Right ventricle myocardium inferior (tissue), 1 donor: ENCODE measurements around the gene RAB40C. TPM values are rescaled to one million over a fixed set of nuclear protein-coding genes. Genes with fewer than 3 reads are reported as not detected.
"Not testable (repeated sequence)": the region's sequence is repeated elsewhere in the genome, so short reads cannot be mapped to it uniquely, and the experiment has no call there.

Source experiments
- ATAC-seq: fragments of 200-7000 bp; cut with Tn5 transposase; one replicate; pipeline ENCODE4 v1.9.1; 2020; ENCODE audit warnings: mild to moderate bottlenecking, moderate library complexity
- DNase-seq: peaks from one replicate; pipeline ENCODE4 v3.0.0; 2021; ENCODE audit errors: missing footprints
- intact Hi-C: fragments of 100-400 bp; cut with DNase I; formaldehyde crosslinking; loops from one replicate; pipeline ENCODE4 v1.11.0; 2022
- total RNA-seq: library from RNA; stranded (reverse); fragmentation: NEBNext Ultra II Directional; extraction: Animal tissue kit (Norgen Biotek cat#: 25700); gene quantifications from one replicate; pipeline ENCODE4 v1.2.1, GENCODE V29; 2021
- donor health status: DM: no; HTN: yes; CAD: no; lungs with severe emphysema.

The RAB40C gene
- total RNA-seq, 1 donor from 2014 or later = 8.8 TPM

DNA sequence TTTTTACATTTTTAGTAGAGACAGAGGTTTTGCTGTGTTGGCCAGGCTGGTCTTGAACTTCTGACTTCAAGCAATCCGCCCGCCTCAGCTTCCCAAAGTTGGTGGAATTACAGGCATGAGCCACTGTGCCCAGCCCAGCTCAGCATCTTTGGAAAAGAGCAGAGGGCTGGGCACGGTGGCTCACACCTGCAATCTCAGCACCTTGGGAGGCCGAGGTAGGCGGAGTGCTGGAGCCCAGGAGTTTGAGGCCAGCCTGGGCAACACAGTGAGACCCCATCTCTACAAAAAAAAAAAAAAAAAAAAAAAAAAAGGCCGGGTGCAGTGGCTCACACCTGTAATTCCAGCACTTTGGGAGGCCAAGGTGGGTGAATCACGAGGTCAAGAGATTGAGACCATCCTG, 7.8 kb downstream of the RAB40C start:
- ATAC-seq, intact Hi-C loops, DNase-seq: not testable (repeated sequence)

DNA sequence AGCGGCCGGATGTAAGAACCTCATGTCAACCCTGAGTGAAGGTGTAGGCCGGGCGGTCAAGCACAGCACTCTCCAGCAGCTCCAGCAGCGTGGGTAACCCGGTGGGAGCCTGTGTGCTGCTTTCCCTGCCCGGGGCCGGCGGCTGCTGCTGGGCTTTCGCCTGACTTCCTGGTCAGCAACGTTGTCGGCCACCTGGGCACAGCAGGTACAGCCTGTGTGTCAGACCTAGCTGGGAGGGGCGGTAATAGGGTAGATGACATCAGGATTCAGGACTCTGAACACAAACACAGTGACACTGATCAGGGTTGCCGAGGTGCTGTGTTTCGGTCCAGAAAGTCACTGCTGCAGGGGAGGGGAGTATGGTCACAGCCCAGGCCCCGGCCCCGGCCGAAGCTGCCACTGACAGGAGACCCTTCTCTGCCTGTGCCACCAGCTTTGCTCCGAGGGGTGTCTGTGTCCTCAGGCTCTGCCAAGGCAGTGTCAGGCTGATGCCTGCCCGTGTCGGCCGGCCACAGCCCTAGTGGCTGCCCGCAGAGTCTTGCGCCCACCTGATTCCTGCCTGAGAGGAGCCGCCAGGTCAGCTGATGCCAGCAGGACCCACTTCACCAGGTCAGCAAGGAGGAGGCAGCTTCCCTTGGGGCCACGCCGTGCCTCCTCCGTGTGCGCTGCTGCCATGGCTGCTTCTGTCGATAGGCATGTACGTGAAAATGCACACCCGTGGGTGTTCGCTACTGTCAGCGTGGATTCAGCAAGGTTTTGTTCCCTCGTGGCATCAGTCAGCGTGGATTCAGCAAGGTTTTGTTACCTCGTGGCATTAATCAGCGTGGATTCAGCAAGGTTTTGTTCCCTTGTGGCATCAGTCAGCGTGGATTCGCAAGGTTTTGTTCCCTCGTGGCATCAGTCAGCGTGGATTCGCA, 9.2 kb downstream of the RAB40C start:
- intact Hi-C loops = no loop called here
- ATAC-seq = no peak
- no peak for DNase-seq

DNA sequence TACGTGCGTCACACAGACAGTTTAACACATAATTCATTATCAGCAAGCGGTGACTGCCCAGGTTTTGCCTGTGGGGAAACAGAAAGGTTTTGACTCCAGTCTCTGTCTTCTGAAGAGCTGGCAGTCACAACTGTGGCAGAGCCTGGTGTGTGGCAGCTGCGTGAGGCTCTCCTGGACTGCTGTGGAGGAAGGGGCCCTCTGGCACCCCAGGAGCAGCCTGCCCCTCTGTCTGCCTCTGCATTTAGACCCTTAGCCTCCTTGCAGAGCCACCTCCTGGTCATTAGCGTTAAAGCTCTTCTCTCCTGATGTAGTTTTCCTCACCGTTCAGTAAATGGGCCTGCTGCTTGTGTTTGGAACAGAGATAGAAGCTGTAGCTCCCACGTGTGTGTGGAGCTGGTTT, 10.9 kb downstream of the RAB40C start:
- peak; percentile 18 for DNase-seq

DNA sequence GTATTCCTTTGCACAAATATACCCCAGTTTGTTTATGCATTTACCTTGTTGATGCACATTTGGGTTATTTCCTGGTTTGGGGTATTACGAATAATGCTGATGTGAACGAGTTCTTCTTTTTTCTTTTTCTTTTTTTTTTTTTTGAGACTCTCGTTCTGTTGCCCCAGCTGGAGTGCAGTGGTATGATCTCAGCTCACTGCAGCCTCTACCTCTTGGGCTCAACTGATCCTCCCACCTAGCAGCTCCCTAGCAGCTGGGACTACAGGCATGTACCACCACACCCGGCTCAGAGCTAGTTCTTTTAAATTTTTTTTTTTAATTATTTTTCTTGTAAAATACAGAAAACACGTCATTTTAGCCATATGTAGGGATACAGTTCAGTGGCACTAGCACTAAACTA, 14.1 kb downstream of the RAB40C start:
- no peak for ATAC-seq
- DNase-seq = no peak
- intact Hi-C loops = no loop called here

More for the DNA sequence above, 10.9 kb downstream of the RAB40C start:
- no peak for ATAC-seq
- intact Hi-C loops = no loop called here

DNA sequence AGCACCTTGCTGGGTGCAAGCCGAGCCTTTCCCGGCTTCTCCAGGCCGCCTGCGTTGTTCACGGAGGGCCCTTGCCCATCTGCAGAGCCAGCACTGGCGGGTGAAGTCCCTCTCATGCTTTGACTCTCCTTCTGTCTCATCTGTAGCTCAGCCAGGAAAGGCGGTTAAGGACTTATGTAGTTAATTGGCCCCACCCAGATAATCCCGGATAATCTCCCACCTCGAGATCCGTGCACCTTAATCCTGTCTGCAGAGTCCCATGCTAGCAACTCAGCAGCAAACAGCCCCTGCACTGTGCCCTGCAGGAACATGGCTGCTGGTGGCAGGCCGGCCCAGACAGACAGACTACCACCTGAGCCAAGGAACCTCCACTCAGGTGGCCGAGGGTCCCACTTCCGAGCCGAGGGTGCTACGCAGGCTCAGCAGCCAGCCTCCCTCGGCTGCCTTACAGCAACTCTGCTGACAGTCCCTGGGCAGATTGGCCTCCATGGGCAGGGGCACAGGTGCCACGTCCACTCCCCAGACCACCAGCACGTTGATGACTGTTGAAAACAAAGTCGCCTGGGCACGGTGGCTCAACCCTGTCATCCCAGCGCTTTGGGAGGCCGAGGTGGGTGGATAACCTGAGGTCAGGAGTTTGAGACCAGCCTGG, 16.9 kb downstream of the RAB40C start:
- intact Hi-C loops = no loop called here
- DNase-seq = peak; percentile 45
- ATAC-seq = no peak

DNA sequence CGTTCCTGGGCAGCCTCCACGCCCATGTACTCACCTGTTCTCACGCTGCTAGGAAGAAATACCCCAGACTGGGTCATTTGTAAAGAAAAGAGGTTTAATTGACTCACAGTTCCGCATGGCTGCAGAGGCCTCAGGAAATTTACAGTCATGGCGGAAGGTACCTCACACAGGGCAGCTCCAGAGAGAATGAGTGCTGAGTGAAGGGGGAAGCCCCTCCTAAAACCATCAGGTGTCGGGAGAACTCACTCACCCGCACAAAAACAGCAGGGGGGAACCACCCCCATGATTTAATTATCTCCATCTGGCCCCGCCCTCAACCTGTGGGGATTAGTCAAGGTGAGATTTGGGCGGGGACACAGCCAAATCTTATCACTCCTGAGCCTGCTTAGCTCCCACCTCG, 18.2 kb downstream of the RAB40C start:
- intact Hi-C loops = no loop called here
- no peak for DNase-seq
- no peak for ATAC-seq

DNA sequence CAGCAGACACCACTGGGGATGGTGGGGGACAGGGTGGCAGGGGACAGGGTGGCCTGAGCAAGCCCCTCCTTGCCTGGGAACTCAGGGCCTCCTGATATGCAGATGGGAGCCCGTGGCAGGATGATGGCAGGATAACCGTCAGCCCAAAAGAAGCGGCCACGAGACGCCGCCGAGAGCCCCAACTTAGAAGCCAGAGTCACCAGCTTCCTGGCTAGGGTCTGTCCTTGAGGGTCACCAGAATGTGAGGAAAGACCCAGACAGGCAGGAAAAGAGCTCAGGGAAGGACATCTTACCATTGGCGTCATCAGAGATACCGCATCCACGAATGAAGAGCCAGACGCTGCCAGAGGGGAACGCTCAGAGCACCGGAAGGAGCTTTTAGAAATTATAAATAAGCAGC, 19.4 kb downstream of the RAB40C start:
- peak; percentile 3 for DNase-seq
- ATAC-seq = no peak
- intact Hi-C loops = no loop called here

DNA sequence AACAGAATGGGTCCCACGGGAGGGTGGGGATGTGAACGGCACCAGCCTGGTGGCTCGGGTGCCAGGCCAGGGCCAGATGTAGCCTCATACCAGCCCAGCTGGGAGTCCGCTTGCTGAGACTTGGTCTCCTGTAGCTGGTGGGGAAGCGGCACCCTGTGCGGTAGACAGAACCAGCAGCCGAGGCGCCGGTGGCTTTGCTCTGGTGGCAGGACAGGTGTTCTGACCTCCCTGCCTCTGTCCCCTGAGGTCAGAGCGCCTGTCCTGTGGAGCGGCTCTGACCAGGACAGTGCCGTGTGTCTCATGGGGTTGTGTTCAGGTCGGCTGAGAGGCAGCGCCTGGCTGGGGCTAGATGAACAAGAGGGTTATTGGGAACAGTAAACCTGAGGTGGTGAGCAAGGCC, 20.1 kb downstream of the RAB40C start:
- intact Hi-C loops = no loop called here
- DNase-seq (peak; percentile 67), ATAC-seq (no peak)

DNA sequence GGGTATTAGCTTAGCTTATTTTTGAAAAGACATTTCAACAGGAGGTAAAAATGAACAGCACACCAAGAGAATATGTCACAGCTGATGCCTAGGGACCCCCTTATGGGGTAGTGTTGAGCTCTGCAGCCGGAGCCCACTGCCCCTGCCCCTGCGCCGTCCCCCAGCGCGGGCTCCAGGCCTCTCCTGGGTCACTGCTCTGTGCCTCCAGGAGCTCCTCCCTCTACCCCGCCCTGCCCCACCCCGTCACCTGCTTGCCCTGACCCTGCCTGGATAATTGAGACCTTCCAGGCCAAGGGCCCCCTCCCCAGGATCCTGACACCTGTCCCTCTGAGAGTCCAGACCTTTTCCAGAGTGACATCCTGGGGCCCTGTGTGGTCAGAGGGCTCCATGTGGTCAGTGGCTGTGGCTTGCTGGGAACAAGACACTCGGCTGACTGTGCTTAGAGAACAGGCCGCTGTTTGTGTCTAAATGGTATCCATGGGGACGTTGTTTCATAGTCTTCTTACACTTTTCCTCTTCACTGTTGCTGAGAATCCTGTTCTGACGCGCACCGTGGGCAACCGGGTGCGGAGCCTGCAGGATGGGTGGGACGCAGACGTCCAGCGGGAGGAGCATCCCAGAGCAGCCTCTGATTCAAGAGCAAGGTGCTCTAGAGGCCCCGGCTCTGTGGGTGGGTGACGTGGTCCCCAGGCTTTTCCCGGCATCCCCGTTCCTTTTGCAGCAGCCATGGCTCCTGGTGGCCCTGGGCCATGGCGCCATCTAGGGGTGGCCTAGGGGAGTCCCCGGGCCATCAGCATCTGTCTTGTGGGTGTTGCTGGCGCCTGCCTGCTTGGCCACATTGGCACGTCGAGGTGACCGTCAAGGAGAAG, 20.9 kb downstream of the RAB40C start:
- peak; percentile 54 for ATAC-seq
- intact Hi-C loops = no loop called here

DNA sequence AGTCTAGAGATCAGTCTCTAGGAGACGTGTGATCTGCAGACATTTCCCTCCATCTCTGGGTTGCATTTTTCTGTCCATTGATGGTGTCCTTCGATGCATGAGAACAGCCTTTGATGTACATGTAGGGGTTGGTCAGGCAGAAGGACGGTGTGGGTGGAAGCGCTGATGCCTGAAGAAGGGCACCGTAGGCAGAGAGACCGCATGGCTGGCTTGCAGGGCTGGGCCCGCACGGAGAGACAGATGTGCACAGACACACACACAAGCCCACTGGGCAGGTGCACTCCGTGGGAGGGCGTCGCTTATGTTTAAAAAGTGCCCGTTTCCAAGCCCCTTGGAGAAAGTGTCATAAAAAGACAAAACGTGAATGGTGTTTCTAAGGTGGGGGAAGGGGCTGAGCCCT, 25.3 kb downstream of the RAB40C start:
- intact Hi-C loops = no loop called here
- DNase-seq (peak; percentile 55), ATAC-seq (no peak)

More for the DNA sequence above, 20.9 kb downstream of the RAB40C start:
- peak; percentile 78 for DNase-seq

DNA sequence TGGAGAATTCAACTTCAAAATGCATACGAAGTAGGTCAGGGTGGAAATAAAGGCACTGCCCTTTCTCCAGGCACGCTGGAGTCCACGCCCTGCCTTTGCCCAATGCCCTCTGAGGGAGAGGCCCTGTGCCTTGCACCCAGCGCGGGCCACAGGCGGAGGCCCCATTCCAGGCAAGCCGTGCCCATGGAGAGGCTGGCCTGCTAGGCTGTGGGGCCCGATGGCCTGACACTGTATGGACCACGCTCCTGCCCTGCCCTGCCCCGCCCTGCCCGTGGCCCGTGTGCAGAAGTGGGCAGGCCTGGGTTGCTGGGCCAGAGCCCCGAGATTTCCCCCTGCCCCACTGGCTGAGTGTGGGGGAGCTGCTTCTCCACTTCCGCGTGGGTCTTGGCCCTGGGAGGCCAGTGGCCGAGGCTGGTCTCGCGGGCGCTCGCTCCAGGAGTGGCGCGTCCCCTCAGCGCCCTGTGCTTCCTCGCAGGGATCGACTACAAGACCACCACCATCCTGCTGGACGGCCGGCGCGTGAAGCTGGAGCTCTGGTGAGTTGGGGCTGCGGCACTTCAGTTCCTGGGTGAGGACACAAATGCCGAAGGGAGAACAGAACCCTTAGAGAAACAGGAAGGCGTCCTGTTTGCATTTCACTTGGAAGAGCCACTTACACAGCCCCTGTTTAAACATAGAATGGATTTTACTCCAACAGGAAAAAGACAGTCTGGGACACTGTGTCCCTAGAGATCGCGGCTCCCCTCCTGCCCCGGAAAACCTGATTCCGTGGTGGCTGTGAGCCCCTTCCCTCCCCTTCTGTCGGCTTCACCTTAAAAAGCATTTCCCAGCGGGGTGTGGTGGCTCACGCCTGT, 27.1 kb downstream of the RAB40C start:
- DNase-seq (peak; percentile 58), ATAC-seq (peak; percentile 16)
- intact Hi-C loops = no loop called here

DNA sequence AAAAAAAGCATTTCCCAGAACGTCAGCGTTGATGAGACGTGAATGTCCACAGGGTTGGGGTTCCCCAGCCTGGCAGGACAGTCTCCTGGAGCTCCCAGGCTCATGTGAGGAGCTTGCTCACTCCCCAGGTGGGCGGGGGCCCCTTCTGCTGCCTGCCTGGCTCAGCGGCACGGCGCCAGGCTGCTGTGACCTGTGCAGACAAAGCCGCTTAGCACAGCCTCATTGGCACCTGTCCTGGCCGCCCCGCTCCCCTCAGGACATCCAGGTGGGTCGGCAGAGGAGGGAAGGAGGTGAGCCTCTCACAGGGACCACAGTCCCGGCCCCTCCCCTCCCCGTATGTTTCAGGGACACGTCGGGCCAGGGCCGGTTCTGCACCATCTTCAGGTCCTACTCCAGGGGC, 28.0 kb downstream of the RAB40C start:
- DNase-seq (peak; percentile 22), ATAC-seq (no peak)
- intact Hi-C loops = no loop called here

DNA sequence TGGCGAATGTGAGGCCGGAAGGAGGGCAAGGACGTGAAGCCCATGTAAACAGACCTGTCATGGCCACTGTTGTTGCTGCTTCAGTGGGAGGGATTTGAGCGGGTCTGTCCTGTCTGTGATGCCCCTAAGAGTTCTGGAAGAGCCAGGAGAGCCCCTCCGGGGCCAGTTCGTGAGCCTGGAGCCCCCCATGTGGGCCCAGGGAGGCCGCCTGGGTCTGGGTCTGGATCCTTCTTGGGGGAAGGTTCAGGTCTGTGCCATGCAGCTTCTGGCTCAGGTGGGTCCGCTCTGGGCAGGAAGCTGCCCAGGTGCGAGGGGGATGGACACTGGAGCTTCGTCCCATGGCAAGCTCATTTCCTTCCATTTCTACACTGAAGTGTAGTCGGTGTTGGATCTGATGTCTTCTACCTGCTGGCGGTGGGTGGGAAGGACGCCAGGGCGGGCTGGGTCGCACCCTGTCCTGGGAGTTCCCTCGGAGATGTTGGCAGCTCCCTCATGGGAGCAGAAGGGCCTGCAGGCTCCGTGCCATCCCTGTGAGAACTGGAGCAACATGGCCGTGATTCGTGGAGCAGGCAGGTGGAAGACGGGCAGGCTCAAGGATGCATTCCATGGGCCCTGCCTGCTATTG, 29.7 kb downstream of the RAB40C start:
- intact Hi-C loops = no loop called here
- ATAC-seq = no peak
- DNase-seq = peak; percentile 48

DNA sequence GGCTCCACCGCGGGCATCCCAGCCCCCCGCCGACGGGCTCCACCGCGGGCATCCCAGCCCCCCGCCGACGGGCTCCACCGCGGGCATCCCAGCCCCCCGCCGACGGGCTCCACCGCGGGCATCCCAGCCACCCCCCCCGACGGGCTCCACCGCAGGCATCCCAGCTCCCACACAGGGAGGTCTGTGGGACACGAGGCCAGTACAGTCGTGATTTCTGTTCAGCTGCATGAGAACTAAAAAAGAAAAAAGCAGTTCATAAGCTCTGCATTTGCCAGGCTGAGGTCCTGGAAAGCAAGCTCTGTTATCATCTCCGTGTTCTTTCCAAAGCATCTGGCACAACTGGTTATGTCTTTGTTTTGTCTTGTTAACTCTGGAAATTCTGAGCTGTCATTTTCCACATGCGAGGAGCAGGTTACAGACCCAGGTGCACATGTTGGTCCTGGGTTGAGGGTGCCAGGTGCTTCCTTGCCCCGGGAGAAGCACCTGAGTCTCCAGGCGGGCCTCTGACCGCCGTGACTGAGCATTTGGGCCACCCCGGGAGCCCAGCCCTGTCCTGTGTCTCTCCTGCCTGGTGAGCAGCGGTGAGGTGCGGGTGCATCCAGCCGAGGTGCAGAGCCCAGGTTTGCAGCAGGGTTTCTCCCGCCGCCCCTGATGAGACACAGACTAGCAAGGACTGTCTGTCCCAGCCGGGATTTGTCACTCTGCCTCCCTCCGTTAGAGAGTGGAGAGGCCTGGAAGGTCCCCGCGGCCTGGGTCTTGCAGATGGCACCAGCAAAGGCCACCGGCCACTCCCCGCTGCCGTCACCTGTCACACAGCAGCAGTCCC, 31.0 kb downstream of the RAB40C start:
- DNase-seq (peak; percentile 55), ATAC-seq (no peak)
- intact Hi-C loops = no loop called here

DNA sequence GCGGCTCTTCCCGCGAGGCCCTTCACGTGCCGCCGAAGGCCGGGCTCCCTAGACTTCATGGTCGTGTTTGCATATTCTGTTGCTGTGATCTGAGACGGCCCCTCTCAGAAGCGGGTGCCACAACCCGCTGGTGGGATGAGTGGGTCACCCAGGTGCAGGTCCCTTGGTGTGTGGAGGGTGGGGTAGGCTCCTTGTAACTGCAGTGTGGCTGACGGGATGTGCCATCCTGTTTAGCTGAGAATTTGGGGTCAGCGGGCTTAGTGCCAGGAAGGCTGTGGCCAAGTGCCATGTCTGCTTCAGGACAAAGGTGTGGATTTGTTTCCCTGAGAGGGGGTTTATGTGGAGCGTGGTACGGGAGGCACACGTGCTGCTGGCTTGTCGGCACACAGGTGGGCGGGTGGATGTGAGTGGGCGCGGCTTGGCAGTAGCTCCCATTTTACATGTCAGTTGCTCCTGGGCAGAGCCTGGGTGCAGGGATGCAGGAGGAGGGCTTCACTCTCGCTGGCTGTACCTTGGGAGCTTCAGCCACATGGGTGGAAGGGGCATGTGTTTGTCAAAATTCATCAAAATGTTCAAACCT, 31.8 kb downstream of the RAB40C start:
- no peak for ATAC-seq
- intact Hi-C loops = no loop called here
- peak; percentile 35 for DNase-seq

DNA sequence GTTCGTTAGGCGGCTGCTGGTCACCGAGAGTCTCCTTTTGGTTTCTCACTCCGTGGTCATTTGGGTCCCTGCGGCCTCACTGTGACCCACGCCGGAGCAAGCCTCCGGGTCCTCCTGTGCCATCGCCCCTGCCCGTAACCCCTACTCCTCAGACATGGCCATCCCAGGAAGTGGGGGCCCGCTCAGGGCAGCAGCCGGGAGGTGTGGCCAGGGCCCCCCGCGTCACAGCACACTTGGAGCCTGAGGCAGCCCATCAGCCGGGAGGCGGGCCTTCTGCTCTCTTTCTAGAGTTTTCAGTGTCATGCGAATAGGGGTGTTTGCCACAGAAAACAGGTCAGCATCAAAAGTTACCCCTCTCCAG, 33.0 kb downstream of the RAB40C start:
- ATAC-seq (no peak), DNase-seq (peak; percentile 8)
- intact Hi-C loops = no loop called here

DNA sequence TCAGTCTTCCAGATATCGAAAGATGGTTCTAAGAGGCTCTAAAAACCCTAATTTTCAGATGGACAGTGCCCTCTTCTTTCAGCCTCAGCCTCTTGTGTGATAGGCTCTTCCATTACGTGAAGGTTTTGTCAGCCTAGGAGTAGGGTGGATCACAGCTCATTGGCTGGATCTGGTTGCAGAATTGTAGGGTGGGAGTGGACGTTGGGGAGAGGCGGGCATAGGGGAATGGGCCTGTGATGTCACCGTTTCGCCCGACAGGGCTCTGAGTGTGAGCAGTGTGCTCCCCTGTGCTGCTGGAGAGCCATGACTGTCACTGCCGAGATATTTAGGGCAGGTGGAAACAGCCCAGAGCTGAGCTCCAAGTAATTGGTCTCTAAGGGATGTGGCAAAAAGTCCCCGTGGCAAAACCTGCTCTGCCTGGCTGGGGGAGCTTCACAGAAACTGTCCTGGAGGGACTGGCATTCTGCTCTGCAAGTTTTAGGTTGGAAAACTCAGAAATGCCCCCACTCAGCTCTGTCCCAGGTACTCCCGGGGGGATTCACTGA, 34.7 kb downstream of the RAB40C start:
- intact Hi-C loops = no loop called here

More for the DNA sequence above, 34.7 kb downstream of the RAB40C start:
- DNase-seq = no peak
- ATAC-seq = no peak
